Gastrocnemius medialis (tissue), 4 donors: Measurements from ENCODE around the gene MDH1. TPM values are rescaled to one million over a fixed set of nuclear protein-coding genes. Genes with fewer than 3 reads are reported as not detected.

Experiments used
- ATAC-seq, 2 donors: fragments of 150-250 bp; one replicate each; pipeline ENCODE4 v1.9.1; 2016
- DNase-seq, 2 donors: peaks; one replicate each; pipeline ENCODE4 v3.0.0-alpha.2; 2019
- H3K27ac ChIP-seq, 4 donors: fragments of 200-600 bp; sonication (generic); 1 replicate in 1 of 4; 2 replicates in 3 of 4; pipeline ENCODE4 v1.5.1; 2016 to 2018; ENCODE audit warnings: mild to moderate bottlenecking in 2 of 4, moderate library complexity in 1 of 4
- H3K27me3 ChIP-seq, 3 donors: fragments of 200-600 bp; sonication (generic) in 2 of 3; 1 replicate in 1 of 3; 2 replicates in 2 of 3; pipeline versions ENCODE4 v1.5.1 to v1.6.0; 2016 to 2019; ENCODE audit warnings: mild to moderate bottlenecking in 1 of 3, moderate library complexity in 1 of 3
- H3K36me3 ChIP-seq, 2 donors: fragments of 200-600 bp; sonication (generic) in 1 of 2; one replicate each; pipeline ENCODE4 v1.5.1; 2017 to 2018
- H3K4me1 ChIP-seq, 2 donors: fragments of 200-600 bp; sonication (generic) in 1 of 2; one replicate each; pipeline ENCODE4 v1.5.1; 2016 to 2017; ENCODE audit warnings: mild to moderate bottlenecking in 2 of 2
- H3K4me3 ChIP-seq, 4 donors: fragments of 200-600 bp; sonication (generic) in 3 of 4; 1 replicate in 1 of 4; 2 replicates in 3 of 4; pipeline ENCODE4 v1.5.1; 2016 to 2019; ENCODE audit warnings: mild to moderate bottlenecking in 2 of 4
- H3K9me3 ChIP-seq, 3 donors: fragments of 200-600 bp; sonication (generic) in 2 of 3; 1 replicate in 1 of 3; 2 replicates in 2 of 3; pipeline ENCODE4 v1.5.1; 2016 to 2019
- POLR2A ChIP-seq, 2 donors: fragments of 450-650 bp; IDR thresholded peaks; one replicate each; pipeline ENCODE4 v1.6.1; 2017; ENCODE audit warnings: antibody characterized with exemption in 2 of 2, mild to moderate bottlenecking in 2 of 2, moderate library complexity in 2 of 2
- in situ Hi-C, 4 donors: fragments of 200-750 bp; cut with MboI; loops; one replicate each; pipeline versions ENCODE4 v1.15.0 to v1.8.0; 2017; ENCODE audit warnings: low sequenced_read_pairs in 4 of 4
- intact Hi-C: fragments of 100-400 bp; cut with DNase I; formaldehyde crosslinking; loops from one replicate; pipeline ENCODE4 v1.15.1; 2023; ENCODE audit warnings: low total_unique reads
- total RNA-seq, 4 donors: library from RNA; depleted of rRNA; stranded (reverse); fragments of >200 nt; gene quantifications; one replicate each; pipeline versions ENCODE4 v1.1.0 to v1.2.3, GENCODE V29; 2016
- TF ChIP-seq, protein P1 (sequence below), 5 experiments: fragments of 450-650 bp in 3 of 5; fragments of 200-600 bp in 2 of 5; sonication (generic) in 2 of 5; IDR thresholded peaks in 4 of 5; conservative IDR thresholded peaks in 1 of 5; 1 replicate in 4 of 5; 2 replicates in 1 of 5; pipeline ENCODE4 v1.5.1; 2016 to 2019; ENCODE audit warnings: antibody characterized with exemption in 5 of 5, mild to moderate bottlenecking in 3 of 5, moderate library complexity in 3 of 5

The MDH1 gene
- total RNA-seq, 4 donors from 2014 or later: 133 to 241 (median 194) TPM

DNA sequence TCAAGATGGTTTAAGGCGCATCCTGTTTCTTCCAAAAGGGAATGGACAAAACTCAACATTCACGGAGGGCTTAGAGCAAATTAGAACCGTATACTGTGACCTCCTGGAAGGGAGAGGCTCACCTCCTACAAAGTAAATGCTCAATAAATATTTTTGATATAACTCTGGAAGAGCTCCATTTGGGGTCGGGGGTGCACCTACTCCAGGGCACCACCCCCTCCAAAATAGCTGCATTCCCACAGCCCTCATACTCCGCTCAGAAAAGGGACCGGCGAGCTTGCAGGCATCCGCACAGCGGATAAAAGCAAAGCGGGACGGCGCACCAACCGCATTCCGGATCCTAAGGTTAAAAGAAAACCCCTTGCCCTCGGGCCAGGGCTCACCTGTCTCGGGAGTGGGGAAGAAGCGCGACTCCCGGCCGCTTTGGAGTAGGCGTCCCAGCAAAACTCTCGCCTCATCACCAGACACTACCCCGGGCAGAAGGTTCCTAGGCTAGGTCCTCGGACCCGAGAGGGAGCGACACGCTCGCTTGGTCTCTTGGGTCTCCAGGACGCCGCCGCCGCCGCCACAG, 864 bp upstream of the MDH1 start:
- peak overlapping the region; percentile 86 to 92 (median 90) for H3K27ac ChIP-seq
- peaks cover 47% of the 10 kb centered on the region in 2 donors for H3K4me1 ChIP-seq
- H3K9me3 ChIP-seq: no peaks in the 10 kb centered on the region
- H3K4me3 ChIP-seq: peak overlapping the region; percentile 63 to 93 (median 76)
- DNase-seq (no peak), ATAC-seq (no peak)
- intact Hi-C loops (loop anchor here (2.0 to 10.0 kb wide), 2 partner anchors 255 to 1823 kb away; no protein-coding TSS in a partner anchor), in situ Hi-C loops (loop anchor here in 1 of 4 donors (25.0 kb wide), 1 partner anchor 299 kb away; no protein-coding TSS in a partner anchor)
- no peaks in the 10 kb centered on the region for H3K27me3 ChIP-seq
- TF ChIP-seq, protein P1, sequence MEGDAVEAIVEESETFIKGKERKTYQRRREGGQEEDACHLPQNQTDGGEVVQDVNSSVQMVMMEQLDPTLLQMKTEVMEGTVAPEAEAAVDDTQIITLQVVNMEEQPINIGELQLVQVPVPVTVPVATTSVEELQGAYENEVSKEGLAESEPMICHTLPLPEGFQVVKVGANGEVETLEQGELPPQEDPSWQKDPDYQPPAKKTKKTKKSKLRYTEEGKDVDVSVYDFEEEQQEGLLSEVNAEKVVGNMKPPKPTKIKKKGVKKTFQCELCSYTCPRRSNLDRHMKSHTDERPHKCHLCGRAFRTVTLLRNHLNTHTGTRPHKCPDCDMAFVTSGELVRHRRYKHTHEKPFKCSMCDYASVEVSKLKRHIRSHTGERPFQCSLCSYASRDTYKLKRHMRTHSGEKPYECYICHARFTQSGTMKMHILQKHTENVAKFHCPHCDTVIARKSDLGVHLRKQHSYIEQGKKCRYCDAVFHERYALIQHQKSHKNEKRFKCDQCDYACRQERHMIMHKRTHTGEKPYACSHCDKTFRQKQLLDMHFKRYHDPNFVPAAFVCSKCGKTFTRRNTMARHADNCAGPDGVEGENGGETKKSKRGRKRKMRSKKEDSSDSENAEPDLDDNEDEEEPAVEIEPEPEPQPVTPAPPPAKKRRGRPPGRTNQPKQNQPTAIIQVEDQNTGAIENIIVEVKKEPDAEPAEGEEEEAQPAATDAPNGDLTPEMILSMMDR (IDR thresholded peaks at IDR 0.05 in 4 of 5, conservative IDR thresholded peaks at IDR 0.05 in 1 of 5): no peak
- no peak for TF ChIP-seq POLR2A (IDR thresholded peaks at IDR 0.05)
- H3K36me3 ChIP-seq: no peaks in the 10 kb centered on the region

DNA sequence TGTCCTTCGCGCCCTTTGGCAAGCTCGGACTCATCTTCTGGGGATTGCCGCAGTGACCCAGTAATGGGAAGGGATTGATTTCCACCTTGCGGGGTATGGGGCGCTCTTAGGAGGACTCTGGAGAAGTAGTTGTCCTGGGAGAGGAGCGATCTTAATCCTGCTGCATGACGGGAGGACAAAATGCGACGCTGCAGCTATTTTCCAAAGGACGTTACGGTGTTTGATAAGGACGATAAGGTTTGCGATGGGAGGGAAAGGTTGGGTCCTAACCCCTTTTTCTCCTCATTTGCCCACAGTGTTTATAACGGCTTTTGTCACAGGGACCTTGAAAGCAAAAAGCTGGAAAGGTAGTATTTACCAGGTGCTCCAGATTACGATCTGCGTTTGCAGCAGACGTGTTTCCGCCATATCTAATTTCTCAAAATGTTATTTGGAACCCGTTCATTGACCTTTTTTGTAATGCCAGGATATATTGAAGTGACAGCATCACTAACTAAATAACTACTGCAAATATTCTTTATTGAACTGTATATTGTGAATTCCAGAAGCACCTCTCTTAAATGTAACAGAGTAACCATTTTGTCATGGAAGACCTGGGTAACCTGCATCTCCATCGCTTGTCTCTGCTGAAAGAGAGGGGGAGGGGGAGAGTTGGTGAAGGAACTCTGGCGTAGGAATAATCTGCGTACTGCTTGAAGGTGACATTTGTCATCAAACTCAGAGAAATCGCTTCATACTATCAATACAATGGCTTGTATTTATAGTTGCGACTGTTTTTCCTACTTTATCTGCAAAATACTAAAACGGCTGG, 590 bp downstream of the MDH1 start:
- Histone ChIP-seq H3K27me3 (no peaks in the 10 kb centered on the region), H3K4me3 (peak overlapping the region; percentile 63 to 93 (median 76)), H3K27ac (peak overlapping the region; percentile 86 to 92 (median 90)), H3K36me3 (no peaks in the 10 kb centered on the region), H3K4me1 (peaks cover 61 to 62% of the 10 kb centered on the region in 2 donors), H3K9me3 (no peaks in the 10 kb centered on the region)
- in situ Hi-C loops (loop anchor here in 1 of 4 donors (25.0 kb wide), 1 partner anchor 298 kb away; no protein-coding TSS in a partner anchor), intact Hi-C loops (loop anchor here (2.0 to 10.0 kb wide), 2 partner anchors 253 to 1825 kb away; no protein-coding TSS in a partner anchor)
- DNase-seq: no peak
- ATAC-seq: peak; percentile 13 to 34
- no peak for TF ChIP-seq POLR2A (IDR thresholded peaks at IDR 0.05)
- TF ChIP-seq, protein P1 (IDR thresholded peaks at IDR 0.05 in 4 of 5, conservative IDR thresholded peaks at IDR 0.05 in 1 of 5): no peak

DNA sequence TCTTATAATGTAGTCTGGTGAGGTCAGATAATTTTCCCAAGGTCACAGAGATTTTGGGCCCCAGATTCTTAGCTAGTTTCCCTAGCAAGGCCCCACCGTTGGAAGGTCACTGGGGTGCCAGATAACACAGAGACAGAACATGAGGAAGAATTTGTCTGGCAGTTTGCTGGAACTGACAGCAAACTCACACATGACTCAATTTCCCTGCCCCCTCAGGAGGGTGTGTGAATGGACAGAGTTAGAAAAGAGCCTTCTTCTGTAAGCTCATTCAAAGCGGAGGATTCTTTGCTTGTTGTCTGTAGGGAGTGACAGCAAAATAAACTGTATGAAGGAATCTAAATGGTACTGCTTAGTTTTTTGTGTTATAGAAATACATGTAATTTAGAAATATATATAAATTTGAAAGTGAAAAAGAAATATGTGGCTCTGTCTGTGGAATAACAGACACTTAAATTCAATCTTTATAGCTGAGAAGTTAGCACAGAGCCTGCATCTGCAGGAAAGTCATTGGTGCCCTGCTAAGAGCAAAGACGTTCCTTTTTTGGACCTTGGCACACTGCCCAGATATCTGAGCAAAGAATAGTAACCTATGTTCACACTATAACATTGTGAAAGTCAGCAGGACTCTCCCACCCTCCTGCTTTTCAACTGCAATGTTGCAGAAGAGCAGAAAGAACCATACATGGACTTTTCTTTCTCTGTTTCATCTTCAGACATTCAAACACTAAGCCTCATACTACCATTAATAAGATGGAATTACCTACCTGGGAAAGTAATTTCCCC, 2.1 kb downstream of the MDH1 start:
- intact Hi-C loops (loop anchor here (2.0 to 10.0 kb wide), 3 partner anchors 298 to 1161 kb away; partner anchors contain the start of gene VPS54), in situ Hi-C loops (loop anchor here in 1 of 4 donors (25.0 kb wide), 1 partner anchor 296 kb away; no protein-coding TSS in a partner anchor)
- Histone ChIP-seq H3K4me1 (peaks cover 74 to 76% of the 10 kb centered on the region in 2 donors), H3K27ac (peak overlapping the region; percentile 86 to 92 (median 90)), H3K27me3 (no peaks in the 10 kb centered on the region), H3K36me3 (peaks cover 0 to 5% of the 10 kb centered on the region in 2 donors), H3K9me3 (no peaks in the 10 kb centered on the region), H3K4me3 (peak overlapping the region in 3 of 4 donors; percentile 63 to 93 (median 70))
- ATAC-seq: peak; percentile 34 to 50
- DNase-seq: peak; percentile 64 to 72
- TF ChIP-seq, protein P1 (IDR thresholded peaks at IDR 0.05 in 4 of 5, conservative IDR thresholded peaks at IDR 0.05 in 1 of 5): no peak

DNA sequence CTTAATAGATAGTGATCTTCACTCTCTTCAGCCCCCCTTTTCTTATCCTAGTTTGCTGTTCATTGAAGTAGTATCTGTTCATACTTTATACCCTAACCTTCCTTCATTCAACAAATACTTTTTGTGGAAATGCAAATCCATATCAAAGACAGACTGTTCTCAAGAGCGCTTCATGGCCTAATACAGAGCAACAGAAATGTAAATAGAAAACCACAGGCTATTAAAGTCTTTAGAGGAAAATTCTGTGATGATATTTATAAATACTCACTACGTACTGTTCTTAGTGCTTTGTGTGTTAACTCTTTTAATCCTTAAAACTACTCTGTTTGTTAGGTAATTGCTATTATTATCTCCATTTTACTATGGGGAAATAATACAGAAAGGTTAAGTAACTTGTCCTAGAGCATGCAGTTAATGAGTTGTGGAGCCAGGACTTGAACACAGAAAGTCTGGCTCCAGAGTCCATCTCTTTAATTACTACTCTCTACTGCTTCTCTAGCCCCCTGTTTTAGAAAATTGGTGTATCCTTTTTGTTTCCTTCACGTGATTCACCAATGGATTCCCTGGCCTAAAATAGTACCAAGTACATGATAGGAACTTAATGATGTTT, 2.9 kb downstream of the MDH1 start:
- ATAC-seq: peak; percentile 7 to 12
- intact Hi-C loops: loop anchor here (2.0 to 10.0 kb wide), 3 partner anchors 297 to 1161 kb away; partner anchors contain the start of gene VPS54

More for the DNA sequence above, 2.9 kb downstream of the MDH1 start:
- in situ Hi-C loops: loop anchor here in 1 of 4 donors (25.0 kb wide), 1 partner anchor 296 kb away; no protein-coding TSS in a partner anchor
- Histone ChIP-seq H3K4me3 (peak overlapping the region in 1 of 4 donors; percentile 63), H3K27ac (peak overlapping the region; percentile 86 to 92 (median 90)), H3K9me3 (no peaks in the 10 kb centered on the region), H3K4me1 (peaks cover 75 to 78% of the 10 kb centered on the region in 2 donors), H3K36me3 (peaks cover 0 to 12% of the 10 kb centered on the region in 2 donors), H3K27me3 (no peaks in the 10 kb centered on the region)
- no peak for TF ChIP-seq POLR2A (IDR thresholded peaks at IDR 0.05)
- TF ChIP-seq, protein P1 (IDR thresholded peaks at IDR 0.05 in 4 of 5, conservative IDR thresholded peaks at IDR 0.05 in 1 of 5): no peak
- no peak for DNase-seq
